ENCODE data around the gene BCCIP.

- TF ChIP-seq EP300 (IDR thresholded peaks at IDR 0.05; ENCODE audit: borderline replicate concordance in 1 of 2, low read depth in 2 of 2, low read length in 2 of 2), result no peak
- no peak for TF ChIP-seq POLR2A (IDR thresholded peaks at IDR 0.05; ENCODE audit: control extremely low read depth in 1 of 2, low read depth in 2 of 2, low read length in 2 of 2)
- TF ChIP-seq RAD21 (IDR thresholded peaks at IDR 0.05 in 1 of 2, conservative IDR thresholded peaks at IDR 0.05 in 1 of 2; ENCODE audit: low read depth in 2 of 2, low read length in 2 of 2), result no peak
These were observed 21.4 kb downstream of the BCCIP start for GRCh38 chr10:125844751-125845221.

Measured in H1 (cell line).